Breast epithelium (tissue), 3 donors: ENCODE results near the gene IGSF9B.

Experiments
- CTCF ChIP-seq, 3 donors: fragments of 450-650 bp; IDR thresholded peaks; one replicate each; pipeline ENCODE4 v1.5.1; 2016 to 2017; ENCODE audit warnings: antibody characterized with exemption in 3 of 3, mild to moderate bottlenecking in 3 of 3, moderate library complexity in 3 of 3
- POLR2A ChIP-seq: fragments of 450-650 bp; IDR thresholded peaks from one replicate; pipeline ENCODE4 v1.6.1; 2016; ENCODE audit warnings: antibody characterized with exemption, mild to moderate bottlenecking, moderate library complexity
- POLR2AphosphoS5 ChIP-seq, 3 donors: sonication (generic); formaldehyde crosslinking; IDR thresholded peaks; one replicate each; pipeline ENCODE4 v1.6.1; 2017; ENCODE audit warnings: antibody characterized with exemption in 3 of 3

GRCh38 chr11:134001088-134001487, 44.3 kb upstream of the IGSF9B start:
- TF ChIP-seq CTCF (IDR thresholded peaks at IDR 0.05) (no peak), POLR2A (no peak), POLR2AphosphoS5 (IDR thresholded peaks at IDR 0.05) (no peak)
